BLaER1 treated with 17β-estradiol and CSF1 and Interleukin-3, amounts not matched to agents 10 nM and 100 nM (cell line): ENCODE results near the gene JUND.

Source experiments
- H3K27ac ChIP-seq, 11 experiments: shearing (Covaris generic); formaldehyde crosslinking; 2 replicates each; pipeline ENCODE4 v1.8.1; 2022
- H3K27me3 ChIP-seq, 11 experiments: shearing (Covaris generic); formaldehyde crosslinking; 2 replicates each; pipeline ENCODE4 v1.8.1; 2022
- H3K36me3 ChIP-seq, 11 experiments: shearing (Covaris generic); formaldehyde crosslinking; 2 replicates each; pipeline ENCODE4 v1.8.1; 2022
- H3K4me1 ChIP-seq, 10 experiments: shearing (Covaris generic); formaldehyde crosslinking; 2 replicates each; pipeline ENCODE4 v1.8.1; 2022
- H3K4me2 ChIP-seq, 11 experiments: shearing (Covaris generic); formaldehyde crosslinking; 2 replicates each; pipeline ENCODE4 v1.8.1; 2022
- H3K4me3 ChIP-seq, 10 experiments: shearing (Covaris generic); formaldehyde crosslinking; 2 replicates each; pipeline ENCODE4 v1.8.1; 2022
- H3K9ac ChIP-seq, 11 experiments: shearing (Covaris generic); formaldehyde crosslinking; 2 replicates each; pipeline ENCODE4 v1.8.1; 2022
- H3K9me3 ChIP-seq, 11 experiments: shearing (Covaris generic); formaldehyde crosslinking; replicated peaks in 1 of 11; 2 replicates each; pipeline ENCODE4 v1.8.1; 2022
- H4K20me1 ChIP-seq, 11 experiments: shearing (Covaris generic); formaldehyde crosslinking; 2 replicates each; pipeline ENCODE4 v1.8.1; 2022
- Cebpa-rat ChIP-seq, 11 experiments: shearing (Covaris generic); IDR thresholded peaks; 2 replicates each; pipeline ENCODE4 v1.8.1; 2022

Gene JUND

DNA sequence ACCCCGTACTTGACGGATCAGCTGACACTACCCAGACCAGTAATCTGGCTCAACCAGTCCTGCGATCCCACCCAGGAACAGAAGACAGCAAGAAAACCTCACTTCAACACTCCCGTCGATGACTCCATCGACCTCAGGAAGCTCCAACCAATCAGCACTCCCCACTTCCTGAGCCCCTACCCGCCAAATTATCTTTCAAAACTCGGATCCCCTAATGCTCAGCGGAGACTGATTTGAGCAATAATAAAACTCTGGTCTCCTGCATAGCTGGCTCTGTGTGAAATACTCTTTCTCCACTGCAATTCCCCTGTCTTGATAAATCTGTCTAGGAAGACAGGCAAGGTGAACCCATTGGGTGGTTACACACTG, 40.3 kb upstream of the JUND start:
- TF ChIP-seq Cebpa-rat (IDR thresholded peaks at IDR 0.05): peak in 3 of 11 experiments; percentile 52 to 85 (median 69); a peak in 6 of 22 replicates
- Histone ChIP-seq H3K9me3 (no peaks in the 10 kb centered on the region), H3K9ac (peak overlapping the region; percentile 82 to 98 (median 92)), H3K27me3 (no peaks in the 10 kb centered on the region), H3K4me2 (peak overlapping the region; percentile 88 to 100 (median 97)), H3K4me1 (peaks cover 62 to 72% (median 70%) of the 10 kb centered on the region in 10 experiments), H3K27ac (peak overlapping the region; percentile 62 to 99 (median 96); a peak in 21 of 22 replicates), H3K4me3 (peak overlapping the region; percentile 68 to 91 (median 84)), H3K36me3 (peaks cover 0 to 19% (median 6%) of the 10 kb centered on the region in 11 experiments; a peak in 6 of 22 replicates), H4K20me1 (no peaks in the 10 kb centered on the region)

DNA sequence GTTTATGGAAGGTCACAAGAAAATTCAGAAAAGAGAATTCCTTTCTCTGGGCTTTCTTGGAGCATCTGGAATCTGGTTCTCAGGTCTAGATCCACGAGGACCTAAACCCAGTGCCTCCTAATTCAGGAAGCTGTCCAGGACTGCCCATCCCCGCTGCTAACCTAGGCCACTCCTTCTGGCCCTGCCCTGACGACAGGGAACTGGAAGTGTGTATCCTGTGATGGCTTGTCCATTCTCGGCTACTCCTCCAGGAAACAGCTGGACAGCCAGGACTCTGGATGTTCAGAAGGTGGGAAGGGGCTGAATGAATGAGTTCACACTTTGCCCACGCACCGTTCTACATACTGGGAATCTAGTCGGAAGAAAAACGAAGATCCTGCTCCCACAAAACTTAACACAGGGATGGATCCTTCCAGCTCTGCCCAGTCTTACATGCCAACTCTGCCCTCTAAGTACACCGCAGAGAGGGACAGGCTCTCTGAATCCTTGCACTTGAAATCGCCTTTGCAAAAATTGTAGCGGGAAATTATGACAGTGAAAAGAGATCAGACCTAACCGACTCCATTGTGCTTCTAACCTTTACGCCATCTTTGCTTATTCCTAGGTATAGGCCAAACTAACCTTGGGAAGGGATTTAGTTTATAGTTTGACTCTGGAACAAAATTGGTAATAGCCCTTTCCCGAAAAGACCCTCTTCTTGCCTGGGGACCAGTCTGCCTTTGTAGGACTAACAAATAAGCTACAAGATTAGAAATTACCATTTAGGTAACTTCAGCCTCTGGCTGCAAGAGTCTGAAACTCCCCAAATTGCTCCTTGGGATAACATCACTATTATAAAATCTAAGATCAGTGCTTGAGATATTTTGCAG, 39.7 kb upstream of the JUND start:
- Histone ChIP-seq H3K27me3 (no peaks in the 10 kb centered on the region), H3K9ac (peak overlapping the region; percentile 82 to 98 (median 92)), H3K9me3 (no peaks in the 10 kb centered on the region), H3K4me1 (peaks cover 68 to 78% (median 76%) of the 10 kb centered on the region in 10 experiments), H4K20me1 (no peaks in the 10 kb centered on the region), H3K4me3 (peak overlapping the region; percentile 68 to 91 (median 84); a peak in 18 of 20 replicates), H3K27ac (peak overlapping the region; percentile 62 to 99 (median 96); a peak in 21 of 22 replicates), H3K4me2 (peak overlapping the region; percentile 88 to 100 (median 97)), H3K36me3 (peaks cover 0 to 19% (median 6%) of the 10 kb centered on the region in 11 experiments; a peak in 6 of 22 replicates)
- TF ChIP-seq Cebpa-rat (IDR thresholded peaks at IDR 0.05): no peak

DNA sequence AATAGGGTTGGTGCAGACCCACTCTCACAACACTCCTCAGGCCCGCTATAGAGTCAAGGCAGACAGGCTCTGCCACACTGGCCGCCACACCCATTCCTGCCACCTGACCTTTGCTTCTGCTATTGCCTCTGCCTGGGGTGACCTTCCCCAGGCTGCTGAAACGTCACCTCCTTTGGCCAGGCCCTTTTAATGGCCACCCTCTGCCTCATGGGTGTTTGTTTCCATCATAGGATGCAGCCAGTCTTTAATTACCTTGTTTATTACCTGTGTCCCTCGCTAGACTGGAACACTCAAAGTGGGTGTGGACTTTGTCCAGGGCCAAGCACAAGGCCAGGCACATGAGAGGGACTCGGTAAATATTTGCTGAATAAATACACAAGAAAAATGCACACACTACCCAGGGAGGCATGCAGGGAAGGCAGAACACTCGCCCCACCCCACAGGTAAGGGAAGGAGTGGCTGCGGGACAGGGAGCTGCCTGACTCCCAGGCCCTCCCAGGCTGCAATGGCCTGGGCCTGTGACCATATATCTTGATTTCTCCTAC, 38.2 kb upstream of the JUND start:
- Histone ChIP-seq H3K4me2 (peak overlapping the region; percentile 88 to 100 (median 97)), H3K36me3 (peaks cover under 1 to 33% (median 13%) of the 10 kb centered on the region in 11 experiments; a peak in 18 of 22 replicates), H3K27me3 (no peaks in the 10 kb centered on the region), H3K4me3 (peak overlapping the region in 2 of 10 experiments; percentile 9 to 16; a peak in 2 of 20 replicates), H3K4me1 (peaks cover 73 to 90% (median 88%) of the 10 kb centered on the region in 10 experiments), H3K9me3 (no peaks in the 10 kb centered on the region), H3K27ac (peak overlapping the region; percentile 29 to 99 (median 96); a peak in 21 of 22 replicates), H3K9ac (peak overlapping the region; percentile 82 to 98 (median 92); a peak in 20 of 22 replicates), H4K20me1 (no peaks in the 10 kb centered on the region)
- no peak for TF ChIP-seq Cebpa-rat (IDR thresholded peaks at IDR 0.05)

DNA sequence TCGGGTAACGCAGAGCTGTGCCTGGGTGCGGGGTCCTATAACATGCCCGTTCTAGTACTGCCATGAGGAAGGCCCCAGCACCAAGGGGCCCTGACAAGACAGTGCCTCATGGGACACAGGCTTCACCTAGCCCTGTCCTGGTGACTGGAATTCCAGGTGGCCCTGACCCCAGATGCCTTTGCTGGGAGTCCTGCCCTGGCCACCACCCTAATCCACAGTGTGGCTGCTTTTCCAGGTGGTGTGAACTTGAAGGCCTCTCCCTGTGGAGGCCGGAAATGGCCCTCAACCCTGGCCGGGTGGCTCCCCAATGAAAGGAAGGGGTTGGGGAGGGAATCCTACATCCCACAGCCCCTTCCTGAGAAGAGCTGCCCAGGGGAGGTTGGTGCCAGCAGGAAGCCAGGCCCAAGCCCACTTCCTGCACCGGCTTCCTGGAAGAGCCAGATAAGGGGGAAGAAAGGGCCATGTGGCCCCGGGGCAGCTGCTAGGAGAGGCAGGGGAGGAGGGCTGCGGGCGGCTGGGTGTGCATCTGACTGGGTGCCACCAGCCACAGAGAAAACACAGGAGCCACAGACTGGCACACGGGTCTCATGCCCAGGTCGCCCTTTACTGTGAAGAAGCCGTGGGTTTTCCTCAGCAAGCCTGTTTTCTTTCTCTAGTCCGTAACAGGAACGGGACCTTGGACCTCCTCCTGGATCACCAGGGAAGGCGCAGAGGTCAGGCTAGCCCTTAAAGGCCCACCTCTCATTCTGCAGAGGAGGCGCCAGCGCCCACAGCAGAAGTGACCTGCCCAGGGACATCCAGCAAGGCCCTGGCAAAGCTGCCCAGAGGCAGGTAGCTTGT, 36.8 kb upstream of the JUND start:
- peak overlapping the region; percentile 68 to 99 (median 96) for H3K27ac ChIP-seq

DNA sequence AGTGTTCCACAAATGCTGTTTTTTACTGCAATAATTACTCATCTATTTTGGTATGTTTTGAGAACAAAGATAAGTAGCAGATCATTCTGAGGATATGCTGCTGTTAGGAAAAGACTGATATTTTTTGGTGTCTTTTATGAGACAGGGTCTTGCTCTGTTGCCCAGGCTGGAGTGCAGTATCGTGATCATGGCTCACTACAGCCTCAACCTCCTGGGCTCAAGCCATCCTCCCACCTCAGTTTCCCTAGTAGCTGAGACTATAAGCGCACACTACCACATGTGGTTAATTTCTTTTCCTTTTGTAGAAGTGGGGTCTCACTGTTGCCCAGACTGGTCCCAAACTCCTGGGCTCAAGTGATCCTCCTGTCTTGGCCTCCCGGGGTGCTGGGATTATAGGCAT, 32.0 kb upstream of the JUND start:
- H3K27ac ChIP-seq: peak overlapping the region in 7 of 11 experiments; percentile 1 to 56 (median 32); a peak in 8 of 22 replicates
- peaks cover 40 to 67% (median 48%) of the 10 kb centered on the region in 10 experiments for H3K4me1 ChIP-seq
- no peaks in the 10 kb centered on the region for H3K27me3 ChIP-seq
- TF ChIP-seq Cebpa-rat (IDR thresholded peaks at IDR 0.05): no peak
- H3K4me2 ChIP-seq: no peak overlapping the region
- H4K20me1 ChIP-seq: peaks cover 0 to 13% (median 0%) of the 10 kb centered on the region in 11 experiments; a peak in 3 of 22 replicates
- H3K36me3 ChIP-seq: peaks cover 54 to 77% (median 71%) of the 10 kb centered on the region in 11 experiments
- peak overlapping the region in 4 of 11 experiments; percentile 38 to 41 (median 41); a peak in 6 of 22 replicates for H3K9ac ChIP-seq
- H3K9me3 ChIP-seq: no peaks in the 10 kb centered on the region
- H3K4me3 ChIP-seq: no peak overlapping the region

More for the DNA sequence above, 36.8 kb upstream of the JUND start:
- Histone ChIP-seq H3K9ac (peak overlapping the region; percentile 68 to 98 (median 92)), H3K4me3 (peak overlapping the region; percentile 5 to 61 (median 50); a peak in 16 of 20 replicates), H4K20me1 (no peaks in the 10 kb centered on the region), H3K4me2 (peak overlapping the region; percentile 88 to 100 (median 97)), H3K36me3 (peaks cover 11 to 48% (median 28%) of the 10 kb centered on the region in 11 experiments), H3K9me3 (no peaks in the 10 kb centered on the region), H3K27me3 (no peaks in the 10 kb centered on the region), H3K4me1 (peaks cover 66 to 78% (median 76%) of the 10 kb centered on the region in 10 experiments)
- no peak for TF ChIP-seq Cebpa-rat (IDR thresholded peaks at IDR 0.05)

DNA sequence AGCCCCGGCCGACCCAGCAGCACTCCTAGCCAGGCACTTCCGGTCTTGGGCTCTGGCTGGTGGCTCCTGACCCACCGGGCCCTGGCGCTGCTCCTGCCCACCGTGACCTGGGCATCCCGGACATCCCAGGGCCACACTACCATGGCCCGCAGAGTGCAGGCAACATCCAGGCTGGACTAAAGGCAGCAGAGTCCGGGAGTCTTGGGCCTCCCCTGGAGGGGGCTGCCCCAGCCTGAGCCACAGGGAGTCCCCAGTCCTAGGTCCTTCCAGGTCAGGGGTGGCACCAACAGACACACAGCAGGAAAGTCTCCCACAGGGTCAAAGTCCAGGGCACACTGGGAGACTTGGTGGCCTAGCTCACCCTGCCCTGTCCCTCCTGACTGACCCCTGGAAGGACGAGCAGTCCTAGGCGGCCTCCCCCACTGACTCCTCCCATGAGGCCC, 30.7 kb upstream of the JUND start:
- Histone ChIP-seq H3K9me3 (no peaks in the 10 kb centered on the region), H3K27ac (peak overlapping the region in 5 of 11 experiments; percentile 31 to 56 (median 32); a peak in 11 of 22 replicates), H3K27me3 (no peaks in the 10 kb centered on the region), H3K36me3 (peaks cover 54 to 88% (median 73%) of the 10 kb centered on the region in 11 experiments), H3K4me3 (no peak overlapping the region), H3K4me1 (peaks cover 40 to 67% (median 48%) of the 10 kb centered on the region in 10 experiments), H3K4me2 (no peak overlapping the region), H4K20me1 (peaks cover 0 to 13% (median 0%) of the 10 kb centered on the region in 11 experiments; a peak in 3 of 22 replicates), H3K9ac (peak overlapping the region in 5 of 11 experiments; percentile 23 to 39 (median 33); a peak in 4 of 22 replicates)
- no peak for TF ChIP-seq Cebpa-rat (IDR thresholded peaks at IDR 0.05)

DNA sequence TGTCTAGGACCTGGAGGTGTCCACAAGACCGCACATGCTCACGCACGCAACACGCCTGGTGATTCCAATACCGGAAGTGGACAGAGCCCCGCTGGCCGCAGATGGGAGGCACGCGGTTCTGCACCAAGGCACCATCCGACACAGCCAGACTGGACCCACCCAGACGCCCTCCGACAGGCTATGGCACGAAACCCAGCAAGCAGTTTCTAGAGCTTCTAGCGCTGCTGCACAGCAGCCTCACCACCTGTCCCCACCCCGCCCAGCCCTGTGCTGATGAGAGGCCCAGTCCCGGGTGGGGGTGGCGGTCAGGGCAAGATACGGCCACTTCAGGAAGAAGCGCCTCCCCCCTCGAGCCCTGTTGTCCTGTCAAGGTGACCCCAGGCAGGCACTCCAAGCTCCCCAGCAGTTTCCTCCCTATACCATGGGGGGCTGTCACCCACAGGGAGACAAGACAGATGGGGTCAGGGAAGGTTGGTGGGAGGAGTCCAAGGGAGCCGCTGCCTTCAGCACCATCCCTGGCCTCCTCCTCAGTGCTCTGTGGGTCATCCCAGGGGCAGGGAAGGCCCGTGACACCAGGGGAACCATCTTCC, 30.2 kb upstream of the JUND start:
- Histone ChIP-seq H3K9me3 (no peaks in the 10 kb centered on the region), H3K4me2 (no peak overlapping the region), H3K9ac (peak overlapping the region in 5 of 11 experiments; percentile 23 to 39 (median 33); a peak in 4 of 22 replicates), H3K4me3 (no peak overlapping the region), H4K20me1 (peaks cover 0 to 13% (median 0%) of the 10 kb centered on the region in 11 experiments; a peak in 4 of 22 replicates), H3K27ac (peak overlapping the region in 6 of 11 experiments; percentile 7 to 56 (median 32); a peak in 10 of 22 replicates), H3K27me3 (no peaks in the 10 kb centered on the region), H3K4me1 (peaks cover 40 to 67% (median 48%) of the 10 kb centered on the region in 10 experiments), H3K36me3 (peaks cover 54 to 88% (median 73%) of the 10 kb centered on the region in 11 experiments)
- TF ChIP-seq Cebpa-rat (IDR thresholded peaks at IDR 0.05): no peak
